CMK (cell line): Measurements from ENCODE around the gene CHKB.
"Not testable (repeated sequence)": the region's sequence is repeated elsewhere in the genome, so short reads cannot be mapped to it uniquely, and the experiment has no call there.

ENCODE experiments used
- DNase-seq: peaks from one replicate; pipeline ENCODE4 v3.0.0-alpha.2; 2010; ENCODE audit warnings: low read depth

CHKB gene

GRCh38 chr22:50612168-50612527 lies 29.5 kb upstream of the CHKB start:
- no peak for DNase-seq

GRCh38 chr22:50611341-50612060 lies 28.9 kb upstream of the CHKB start:
- no peak for DNase-seq

- no peak for DNase-seq
These were observed 27.9 kb upstream of the CHKB start for GRCh38 chr22:50610581-50610980.

GRCh38 chr22:50610041-50610451 lies 27.4 kb upstream of the CHKB start:
- DNase-seq = no peak

- no peak for DNase-seq
These were observed 26.9 kb upstream of the CHKB start for GRCh38 chr22:50609599-50609998.

- DNase-seq = no peak
These were observed 26.3 kb upstream of the CHKB start for GRCh38 chr22:50608996-50609395.

GRCh38 chr22:50608058-50608840 lies 25.6 kb upstream of the CHKB start:
- DNase-seq = not testable (repeated sequence)

- no peak for DNase-seq
These were observed 25.0 kb upstream of the CHKB start for GRCh38 chr22:50607659-50608020.

GRCh38 chr22:50606946-50607658 lies 24.5 kb upstream of the CHKB start:
- no peak for DNase-seq

GRCh38 chr22:50606165-50606945 lies 23.7 kb upstream of the CHKB start:
- no peak for DNase-seq

GRCh38 chr22:50605613-50606074 lies 23.0 kb upstream of the CHKB start:
- DNase-seq = no peak

- DNase-seq = no peak
These were observed 22.5 kb upstream of the CHKB start for GRCh38 chr22:50605002-50605612.

- no peak for DNase-seq
These were observed 21.8 kb upstream of the CHKB start for GRCh38 chr22:50604256-50605001.

- no peak for DNase-seq
These were observed 21.0 kb upstream of the CHKB start for GRCh38 chr22:50603511-50604255.

GRCh38 chr22:50602338-50602700 lies 19.7 kb upstream of the CHKB start:
- no peak for DNase-seq

GRCh38 chr22:50601669-50602337 lies 19.2 kb upstream of the CHKB start:
- DNase-seq = no peak

- DNase-seq = no peak
These were observed 18.5 kb upstream of the CHKB start for GRCh38 chr22:50600967-50601668.

GRCh38 chr22:50600538-50600937 lies 17.9 kb upstream of the CHKB start, which contains the start of gene MAPK8IP2:
TSS of gene MAPK8IP2 (plus strand) at chr22:50600793. CDS start at chr22:50600819, 26 bp downstream.
- DNase-seq = no peak
